KMS-11 (cell line): ENCODE measurements around the gene RTTN.

Source experiments
- H2AFZ ChIP-seq: fragments of 200-600 bp; sonication (generic); 2 replicates; pipeline ENCODE4 v1.6.1; 2016; ENCODE audit warnings: antibody characterized with exemption, mixed run types, low read depth
- H3K27ac ChIP-seq: fragments of 200-600 bp; sonication (generic); 2 replicates; pipeline ENCODE4 v1.6.1; 2016; ENCODE audit warnings: mild to moderate bottlenecking, mixed run types
- H3K27me3 ChIP-seq: fragments of 200-600 bp; sonication (generic); 2 replicates; pipeline ENCODE4 v1.6.1; 2017; ENCODE audit warnings: mild to moderate bottlenecking, low read depth, mixed run types, moderate library complexity; ENCODE audit not compliant: insufficient read depth
- H3K36me3 ChIP-seq: fragments of 200-600 bp; sonication (generic); 2 replicates; pipeline ENCODE4 v1.6.1; 2017; ENCODE audit warnings: mild to moderate bottlenecking, mixed run types; ENCODE audit not compliant: insufficient read depth
- H3K4me1 ChIP-seq: fragments of 200-600 bp; sonication (generic); 2 replicates; pipeline ENCODE4 v1.6.1; 2016; ENCODE audit warnings: mild to moderate bottlenecking, low read depth, mixed run types; ENCODE audit not compliant: poor library complexity, severe bottlenecking
- H3K4me2 ChIP-seq: fragments of 200-600 bp; sonication (generic); 2 replicates; pipeline ENCODE4 v1.7.0; 2016; ENCODE audit warnings: mild to moderate bottlenecking, mixed run types
- H3K4me3 ChIP-seq: fragments of 200-600 bp; sonication (generic); IDR thresholded peaks from 2 replicates; pipeline ENCODE4 v1.6.1; 2017; ENCODE audit warnings: low read depth, low read length, mixed read lengths; ENCODE audit not compliant: insufficient read depth
- H3K79me2 ChIP-seq: fragments of 200-600 bp; sonication (generic); 2 replicates; pipeline ENCODE4 v1.6.1; 2016; ENCODE audit warnings: low read depth, mixed run types; ENCODE audit not compliant: insufficient read depth
- H3K9ac ChIP-seq: fragments of 200-600 bp; sonication (generic); 2 replicates; pipeline ENCODE4 v1.6.1; 2016; ENCODE audit warnings: mild to moderate bottlenecking, mixed run types
- H4K20me1 ChIP-seq: fragments of 200-600 bp; sonication (generic); 2 replicates; pipeline ENCODE4 v1.6.1; 2016; ENCODE audit warnings: mild to moderate bottlenecking, mixed run types; ENCODE audit not compliant: insufficient read depth
- TF ChIP-seq, protein P1 (sequence below): fragments of 200-600 bp; sonication (generic); conservative IDR thresholded peaks from 2 replicates; pipeline ENCODE4 v1.6.1; 2017; ENCODE audit warnings: low read depth, mild to moderate bottlenecking, antibody characterized with exemption, low read length, moderate library complexity, mixed read lengths

RTTN gene

DNA sequence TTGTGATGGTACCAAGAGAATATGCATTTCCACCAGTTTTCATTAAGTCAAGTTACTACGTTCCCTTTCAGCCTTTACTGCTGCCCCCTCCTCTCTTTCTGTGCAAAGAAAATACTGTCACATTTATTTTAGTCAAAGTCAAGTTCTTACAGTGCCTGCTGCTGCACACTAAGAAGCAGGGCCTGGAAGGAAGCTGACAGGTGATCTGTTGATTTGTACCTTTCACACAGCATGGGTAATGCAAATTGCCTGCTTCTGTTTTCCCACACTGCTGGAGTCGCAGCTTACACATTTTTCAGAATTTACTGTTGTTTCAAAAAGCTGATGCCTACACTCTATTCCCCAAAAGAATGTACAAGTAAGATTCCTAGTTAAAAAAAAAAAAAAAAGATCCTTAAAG is 209.1 kb downstream of the RTTN start:
- no peak overlapping the region for H3K4me3 ChIP-seq
- no peaks in the 10 kb centered on the region for H3K27me3 ChIP-seq
- H3K27ac ChIP-seq, result no peak overlapping the region
- no peak overlapping the region for H3K9ac ChIP-seq
- no peak overlapping the region for H2AFZ ChIP-seq
- H3K36me3 ChIP-seq, result no peaks in the 10 kb centered on the region; the same call in 1 of the 2 replicates
- H3K79me2 ChIP-seq, result no peaks in the 10 kb centered on the region
- peaks cover 6% of the 10 kb centered on the region for H3K4me1 ChIP-seq
- no peak overlapping the region for H3K4me2 ChIP-seq
- H4K20me1 ChIP-seq, result no peaks in the 10 kb centered on the region
- TF ChIP-seq, protein P1, sequence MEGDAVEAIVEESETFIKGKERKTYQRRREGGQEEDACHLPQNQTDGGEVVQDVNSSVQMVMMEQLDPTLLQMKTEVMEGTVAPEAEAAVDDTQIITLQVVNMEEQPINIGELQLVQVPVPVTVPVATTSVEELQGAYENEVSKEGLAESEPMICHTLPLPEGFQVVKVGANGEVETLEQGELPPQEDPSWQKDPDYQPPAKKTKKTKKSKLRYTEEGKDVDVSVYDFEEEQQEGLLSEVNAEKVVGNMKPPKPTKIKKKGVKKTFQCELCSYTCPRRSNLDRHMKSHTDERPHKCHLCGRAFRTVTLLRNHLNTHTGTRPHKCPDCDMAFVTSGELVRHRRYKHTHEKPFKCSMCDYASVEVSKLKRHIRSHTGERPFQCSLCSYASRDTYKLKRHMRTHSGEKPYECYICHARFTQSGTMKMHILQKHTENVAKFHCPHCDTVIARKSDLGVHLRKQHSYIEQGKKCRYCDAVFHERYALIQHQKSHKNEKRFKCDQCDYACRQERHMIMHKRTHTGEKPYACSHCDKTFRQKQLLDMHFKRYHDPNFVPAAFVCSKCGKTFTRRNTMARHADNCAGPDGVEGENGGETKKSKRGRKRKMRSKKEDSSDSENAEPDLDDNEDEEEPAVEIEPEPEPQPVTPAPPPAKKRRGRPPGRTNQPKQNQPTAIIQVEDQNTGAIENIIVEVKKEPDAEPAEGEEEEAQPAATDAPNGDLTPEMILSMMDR, result no peak

- TF ChIP-seq, protein P1, result no peak
- Histone ChIP-seq H2AFZ (no peak overlapping the region), H3K36me3 (no peaks in the 10 kb centered on the region), H3K27ac (no peak overlapping the region), H3K4me3 (no peak overlapping the region), H4K20me1 (no peaks in the 10 kb centered on the region), H3K4me1 (peaks cover 6% of the 10 kb centered on the region), H3K9ac (no peak overlapping the region), H3K27me3 (no peaks in the 10 kb centered on the region), H3K79me2 (no peaks in the 10 kb centered on the region), H3K4me2 (no peak overlapping the region)
Observed at GRCh38 chr18:69995774-69996173, 209.7 kb downstream of the RTTN start.

DNA sequence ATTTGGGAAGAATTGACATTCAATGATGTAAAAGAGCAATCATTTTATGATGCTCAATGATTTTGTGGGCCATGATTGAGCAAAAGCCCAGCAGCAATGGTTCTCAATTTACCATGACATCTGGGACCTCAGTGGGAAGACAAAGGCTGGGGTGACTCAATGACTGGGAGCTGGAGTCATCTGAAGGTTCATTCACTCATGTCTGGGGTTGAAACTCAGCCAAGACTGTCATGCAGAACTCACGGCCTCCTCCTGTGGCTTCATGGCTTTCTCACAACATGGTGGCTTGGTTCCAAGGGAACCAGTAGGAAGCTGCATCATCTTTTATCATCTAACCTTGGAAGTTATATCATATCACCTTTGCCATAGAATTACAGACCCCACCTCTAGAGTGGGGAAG is 212.7 kb downstream of the RTTN start:
- no peak overlapping the region for H2AFZ ChIP-seq
- TF ChIP-seq, protein P1, result no peak
- no peaks in the 10 kb centered on the region for H3K79me2 ChIP-seq

GRCh38 chr18:69987870-69988269 is 217.6 kb downstream of the RTTN start:
- no peaks in the 10 kb centered on the region for H3K36me3 ChIP-seq
- no peaks in the 10 kb centered on the region for H3K4me1 ChIP-seq
- no peaks in the 10 kb centered on the region for H4K20me1 ChIP-seq
- TF ChIP-seq, protein P1, result no peak
- no peak overlapping the region for H3K9ac ChIP-seq
- H3K27me3 ChIP-seq, result no peaks in the 10 kb centered on the region
- no peaks in the 10 kb centered on the region for H3K79me2 ChIP-seq
- no peak overlapping the region for H2AFZ ChIP-seq
- H3K27ac ChIP-seq, result no peak overlapping the region
- H3K4me2 ChIP-seq, result no peak overlapping the region
- no peak overlapping the region for H3K4me3 ChIP-seq

More for the DNA sequence above, 212.7 kb downstream of the RTTN start:
- Histone ChIP-seq H3K36me3 (no peaks in the 10 kb centered on the region), H3K27me3 (no peaks in the 10 kb centered on the region), H3K4me1 (no peaks in the 10 kb centered on the region), H3K9ac (no peak overlapping the region), H3K27ac (no peak overlapping the region), H3K4me3 (no peak overlapping the region), H4K20me1 (no peaks in the 10 kb centered on the region), H3K4me2 (no peak overlapping the region)
